ENCODE measurements around the gene SLC27A1. TPM values are rescaled to one million over a fixed set of nuclear protein-coding genes. Genes with fewer than 3 reads are reported as not detected.
A peak's percentile ranks its signal among the peaks of the same experiment; 100 is the strongest.

The SLC27A1 gene
- total and polyA plus RNA-seq, 9 of the 15 experiments (the other 6 are each of a cell fraction or from before 2014, with no cell fraction given), result 0.06 to 3.0 (median 1.1) TPM

DNA sequence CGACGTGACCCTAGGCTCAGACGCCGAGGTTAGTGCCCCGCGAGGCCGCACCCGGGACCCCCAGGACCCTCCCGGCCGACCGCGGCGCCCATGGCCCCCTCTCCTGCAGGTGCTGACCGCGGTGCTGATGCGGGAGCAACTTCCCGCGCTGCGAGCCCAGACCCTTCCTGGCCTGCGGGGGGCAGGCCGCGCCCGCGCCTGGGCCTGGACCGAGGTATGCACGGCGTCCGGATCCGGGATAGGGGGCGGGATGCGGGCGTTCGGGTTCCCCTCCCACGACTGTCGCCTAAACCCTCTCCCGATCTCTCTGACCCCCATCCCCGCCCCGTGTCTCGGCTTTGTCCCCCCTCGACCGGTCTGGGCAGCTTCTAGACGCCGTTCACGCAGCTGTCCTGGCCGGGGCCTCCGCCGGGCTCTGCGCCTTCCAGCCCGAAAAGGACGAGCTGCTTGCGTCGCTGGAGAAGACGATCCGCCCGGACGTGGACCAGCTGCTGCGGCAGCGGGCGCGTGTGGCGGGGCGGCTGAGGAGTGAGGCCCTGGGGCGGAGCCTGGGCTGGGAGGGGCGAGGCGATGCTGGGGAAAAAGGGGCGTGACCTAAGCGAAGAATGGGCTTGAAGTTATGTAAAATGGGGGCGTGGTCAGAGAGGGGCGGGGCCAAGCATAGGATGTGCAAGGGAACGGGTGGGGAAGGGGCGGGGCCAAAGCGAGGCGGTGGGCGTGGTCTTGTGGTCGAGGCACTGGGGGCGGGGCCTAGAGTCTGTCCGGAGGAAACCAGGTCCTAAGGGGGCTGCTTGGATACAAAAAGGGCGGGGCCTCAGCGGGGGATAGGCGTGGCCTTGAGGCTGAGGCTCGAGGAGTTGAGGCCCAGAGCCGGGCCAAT, 69.2 kb downstream of the SLC27A1 start (continued):
- TF ChIP-seq, protein P1, sequence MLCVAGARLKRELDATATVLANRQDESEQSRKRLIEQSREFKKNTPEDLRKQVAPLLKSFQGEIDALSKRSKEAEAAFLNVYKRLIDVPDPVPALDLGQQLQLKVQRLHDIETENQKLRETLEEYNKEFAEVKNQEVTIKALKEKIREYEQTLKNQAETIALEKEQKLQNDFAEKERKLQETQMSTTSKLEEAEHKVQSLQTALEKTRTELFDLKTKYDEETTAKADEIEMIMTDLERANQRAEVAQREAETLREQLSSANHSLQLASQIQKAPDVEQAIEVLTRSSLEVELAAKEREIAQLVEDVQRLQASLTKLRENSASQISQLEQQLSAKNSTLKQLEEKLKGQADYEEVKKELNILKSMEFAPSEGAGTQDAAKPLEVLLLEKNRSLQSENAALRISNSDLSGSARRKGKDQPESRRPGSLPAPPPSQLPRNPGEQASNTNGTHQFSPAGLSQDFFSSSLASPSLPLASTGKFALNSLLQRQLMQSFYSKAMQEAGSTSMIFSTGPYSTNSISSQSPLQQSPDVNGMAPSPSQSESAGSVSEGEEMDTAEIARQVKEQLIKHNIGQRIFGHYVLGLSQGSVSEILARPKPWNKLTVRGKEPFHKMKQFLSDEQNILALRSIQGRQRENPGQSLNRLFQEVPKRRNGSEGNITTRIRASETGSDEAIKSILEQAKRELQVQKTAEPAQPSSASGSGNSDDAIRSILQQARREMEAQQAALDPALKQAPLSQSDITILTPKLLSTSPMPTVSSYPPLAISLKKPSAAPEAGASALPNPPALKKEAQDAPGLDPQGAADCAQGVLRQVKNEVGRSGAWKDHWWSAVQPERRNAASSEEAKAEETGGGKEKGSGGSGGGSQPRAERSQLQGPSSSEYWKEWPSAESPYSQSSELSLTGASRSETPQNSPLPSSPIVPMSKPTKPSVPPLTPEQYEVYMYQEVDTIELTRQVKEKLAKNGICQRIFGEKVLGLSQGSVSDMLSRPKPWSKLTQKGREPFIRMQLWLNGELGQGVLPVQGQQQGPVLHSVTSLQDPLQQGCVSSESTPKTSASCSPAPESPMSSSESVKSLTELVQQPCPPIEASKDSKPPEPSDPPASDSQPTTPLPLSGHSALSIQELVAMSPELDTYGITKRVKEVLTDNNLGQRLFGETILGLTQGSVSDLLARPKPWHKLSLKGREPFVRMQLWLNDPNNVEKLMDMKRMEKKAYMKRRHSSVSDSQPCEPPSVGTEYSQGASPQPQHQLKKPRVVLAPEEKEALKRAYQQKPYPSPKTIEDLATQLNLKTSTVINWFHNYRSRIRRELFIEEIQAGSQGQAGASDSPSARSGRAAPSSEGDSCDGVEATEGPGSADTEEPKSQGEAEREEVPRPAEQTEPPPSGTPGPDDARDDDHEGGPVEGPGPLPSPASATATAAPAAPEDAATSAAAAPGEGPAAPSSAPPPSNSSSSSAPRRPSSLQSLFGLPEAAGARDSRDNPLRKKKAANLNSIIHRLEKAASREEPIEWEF (CRISPR knock-in tag; IDR thresholded peaks at IDR 0.05), result no peak
- no peak for TF ChIP-seq SMC3 (conservative IDR thresholded peaks at IDR 0.05; ENCODE audit: insufficient read depth, low read depth, low read length)
- no peak; the same call in 1 of the 2 replicates for TF ChIP-seq FOXP1 (CRISPR knock-in tag; IDR thresholded peaks at IDR 0.05)
- TF ChIP-seq ESRRB (CRISPR knock-in tag; IDR thresholded peaks at IDR 0.05; ENCODE audit: borderline replicate concordance), result no peak
- TF ChIP-seq CBFA2T2 (conservative IDR thresholded peaks at IDR 0.05), result no peak
- TF ChIP-seq, protein P2, sequence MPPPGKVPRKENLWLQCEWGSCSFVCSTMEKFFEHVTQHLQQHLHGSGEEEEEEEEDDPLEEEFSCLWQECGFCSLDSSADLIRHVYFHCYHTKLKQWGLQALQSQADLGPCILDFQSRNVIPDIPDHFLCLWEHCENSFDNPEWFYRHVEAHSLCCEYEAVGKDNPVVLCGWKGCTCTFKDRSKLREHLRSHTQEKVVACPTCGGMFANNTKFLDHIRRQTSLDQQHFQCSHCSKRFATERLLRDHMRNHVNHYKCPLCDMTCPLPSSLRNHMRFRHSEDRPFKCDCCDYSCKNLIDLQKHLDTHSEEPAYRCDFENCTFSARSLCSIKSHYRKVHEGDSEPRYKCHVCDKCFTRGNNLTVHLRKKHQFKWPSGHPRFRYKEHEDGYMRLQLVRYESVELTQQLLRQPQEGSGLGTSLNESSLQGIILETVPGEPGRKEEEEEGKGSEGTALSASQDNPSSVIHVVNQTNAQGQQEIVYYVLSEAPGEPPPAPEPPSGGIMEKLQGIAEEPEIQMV (tag; conservative IDR thresholded peaks at IDR 0.05; ENCODE audit: low read depth), result no peak
- TF ChIP-seq ZNF347 (CRISPR knock-in tag; IDR thresholded peaks at IDR 0.05; ENCODE audit: low read depth), result no peak
- TF ChIP-seq LCOR (CRISPR knock-in tag; IDR thresholded peaks at IDR 0.05), result peak; percentile 78; the same call in 1 of the 2 replicates
- no peak for TF ChIP-seq BMI1 (IDR thresholded peaks at IDR 0.05; ENCODE audit: low read length)
- no peak for TF ChIP-seq ZFPM2 (CRISPR knock-in tag; IDR thresholded peaks at IDR 0.05)
- no peak for TF ChIP-seq ZNF212 (CRISPR knock-in tag; IDR thresholded peaks at IDR 0.05)
- TF ChIP-seq KDM4B (IDR thresholded peaks at IDR 0.05; ENCODE audit: borderline replicate concordance in 2 of 2, low read depth in 1 of 2), result no peak
- no peak for TF ChIP-seq NFE2 (IDR thresholded peaks at IDR 0.05; ENCODE audit: low read depth)
- TF ChIP-seq, protein P3, sequence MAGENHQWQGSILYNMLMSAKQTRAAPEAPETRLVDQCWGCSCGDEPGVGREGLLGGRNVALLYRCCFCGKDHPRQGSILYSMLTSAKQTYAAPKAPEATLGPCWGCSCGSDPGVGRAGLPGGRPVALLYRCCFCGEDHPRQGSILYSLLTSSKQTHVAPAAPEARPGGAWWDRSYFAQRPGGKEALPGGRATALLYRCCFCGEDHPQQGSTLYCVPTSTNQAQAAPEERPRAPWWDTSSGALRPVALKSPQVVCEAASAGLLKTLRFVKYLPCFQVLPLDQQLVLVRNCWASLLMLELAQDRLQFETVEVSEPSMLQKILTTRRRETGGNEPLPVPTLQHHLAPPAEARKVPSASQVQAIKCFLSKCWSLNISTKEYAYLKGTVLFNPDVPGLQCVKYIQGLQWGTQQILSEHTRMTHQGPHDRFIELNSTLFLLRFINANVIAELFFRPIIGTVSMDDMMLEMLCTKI (IDR thresholded peaks at IDR 0.05; ENCODE audit: partially characterized antibody), result no peak
- no peak for TF ChIP-seq RBM22 (IDR thresholded peaks at IDR 0.05; ENCODE audit: low read depth, low read length, poor library complexity, severe bottlenecking)
- no peak for TF ChIP-seq ZNF408 (CRISPR knock-in tag; IDR thresholded peaks at IDR 0.05; ENCODE audit: low read depth)
- TF ChIP-seq, protein P4, sequence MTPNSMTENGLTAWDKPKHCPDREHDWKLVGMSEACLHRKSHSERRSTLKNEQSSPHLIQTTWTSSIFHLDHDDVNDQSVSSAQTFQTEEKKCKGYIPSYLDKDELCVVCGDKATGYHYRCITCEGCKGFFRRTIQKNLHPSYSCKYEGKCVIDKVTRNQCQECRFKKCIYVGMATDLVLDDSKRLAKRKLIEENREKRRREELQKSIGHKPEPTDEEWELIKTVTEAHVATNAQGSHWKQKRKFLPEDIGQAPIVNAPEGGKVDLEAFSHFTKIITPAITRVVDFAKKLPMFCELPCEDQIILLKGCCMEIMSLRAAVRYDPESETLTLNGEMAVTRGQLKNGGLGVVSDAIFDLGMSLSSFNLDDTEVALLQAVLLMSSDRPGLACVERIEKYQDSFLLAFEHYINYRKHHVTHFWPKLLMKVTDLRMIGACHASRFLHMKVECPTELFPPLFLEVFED (CRISPR knock-in tag; conservative IDR thresholded peaks at IDR 0.05), result no peak
- TF ChIP-seq ZNF717 (CRISPR knock-in tag; IDR thresholded peaks at IDR 0.05), result no peak
